Spleen (tissue), 11 donors: Measurements from ENCODE around the gene FAM53B. TPM values are rescaled to one million over a fixed set of nuclear protein-coding genes. Genes with fewer than 3 reads are reported as not detected.

ENCODE experiments used
- DNase-seq: peaks from one replicate; pipeline ENCODE4 v3.0.0-alpha.2; 2020
- H3K27ac ChIP-seq, 8 donors: fragments of 200-600 bp; sonication (generic) in 7 of 8; 1 replicate in 4 of 8; 2 replicates in 4 of 8; pipeline versions ENCODE4 v1.5.0 to v1.8.0; 2016 to 2021; ENCODE audit warnings: inconsistent platforms in 4 of 8, mild to moderate bottlenecking in 4 of 8, moderate library complexity in 1 of 8
- H3K27me3 ChIP-seq, 7 donors: fragments of 200-600 bp; sonication (generic) in 6 of 7; replicated peaks in 1 of 7; 1 replicate in 4 of 7; 2 replicates in 3 of 7; pipeline versions ENCODE4 v1.5.0 to v1.8.0; 2016 to 2021; ENCODE audit warnings: inconsistent platforms in 3 of 7, mild to moderate bottlenecking in 1 of 7
- H3K36me3 ChIP-seq, 6 donors: fragments of 200-600 bp; sonication (generic) in 5 of 6; 1 replicate in 4 of 6; 2 replicates in 2 of 6; pipeline versions ENCODE4 v1.5.0 to v1.8.0; 2016 to 2021; ENCODE audit warnings: inconsistent platforms in 2 of 6
- H3K4me1 ChIP-seq, 6 donors: fragments of 200-600 bp; sonication (generic) in 5 of 6; 1 replicate in 3 of 6; 2 replicates in 3 of 6; pipeline versions ENCODE4 v1.5.0 to v1.8.0; 2016 to 2021; ENCODE audit warnings: inconsistent platforms in 3 of 6
- H3K4me3 ChIP-seq, 8 donors: fragments of 200-600 bp; sonication (generic) in 7 of 8; 1 replicate in 4 of 8; 2 replicates in 4 of 8; pipeline versions ENCODE4 v1.5.0 to v1.8.0; 2016 to 2021; ENCODE audit warnings: inconsistent platforms in 4 of 8, mild to moderate bottlenecking in 4 of 8, moderate library complexity in 2 of 8
- H3K9me3 ChIP-seq, 8 donors: fragments of 200-600 bp; sonication (generic) in 7 of 8; 1 replicate in 4 of 8; 2 replicates in 4 of 8; pipeline versions ENCODE4 v1.5.0 to v1.8.0; 2016 to 2021; ENCODE audit warnings: inconsistent platforms in 4 of 8
- POLR2A ChIP-seq, 3 donors: fragments of 450-650 bp; IDR thresholded peaks; one replicate each; pipeline ENCODE4 v1.5.1; 2017; ENCODE audit warnings: antibody characterized with exemption in 3 of 3, mild to moderate bottlenecking in 1 of 3
- POLR2AphosphoS5 ChIP-seq, 3 donors: sonication (generic); formaldehyde crosslinking; IDR thresholded peaks; one replicate each; pipeline ENCODE4 v1.5.1; 2017; ENCODE audit warnings: antibody characterized with exemption in 3 of 3
- WGBS, 5 donors: extraction: QIAGEN DNeasy Blood & Tissue Kit in 3 of 5; methylation state at CpG; one replicate each; pipeline versions ENCODE4 v1.1.5 to v1.1.7; 2013 to 2018; 5-methylcytosine and 5-hydroxymethylcytosine counted together
- intact Hi-C: fragments of 100-400 bp; cut with DNase I; formaldehyde crosslinking; loops from one replicate; pipeline ENCODE4 v1.15.0; 2023; ENCODE audit warnings: low total_unique reads
- polyA plus RNA-seq, 3 donors: library from polyadenylated mRNA; stranded (reverse); fragments of 200-250 nt; gene quantifications; one replicate each; pipeline ENCODE4 v1.2.1, GENCODE V29; 2013
- total RNA-seq, 7 donors: library from RNA; depleted of rRNA in 3 of 7; stranded (reverse); fragments of >200 nt in 3 of 7; fragmentation: NEBNext Ultra II Directional in 4 of 7; extraction: Animal tissue kit (Norgen Biotek cat#: 25700) in 4 of 7; gene quantifications; one replicate each; pipeline versions ENCODE4 v1.1.0 to v1.2.1, GENCODE V29; 2016 to 2021
- TF ChIP-seq, protein P1 (sequence below), 11 experiments: fragments of 200-600 bp in 7 of 11; fragments of 450-650 bp in 4 of 11; sonication (generic) in 4 of 11; IDR thresholded peaks in 8 of 11; conservative IDR thresholded peaks in 3 of 11; 1 replicate in 7 of 11; 2 replicates in 4 of 11; pipeline versions ENCODE4 v1.4.0 to v1.8.0; 2016 to 2021; ENCODE audit warnings: antibody characterized with exemption in 11 of 11, inconsistent platforms in 4 of 11, mild to moderate bottlenecking in 1 of 11
- donor health status: healthy with polysubstance abuse.
- donor health status: DM: no; HTN: no; CAD: no; lungs with moderate emphysema.
- donor health status: DM: no; HTN: no; CAD: no.
- donor health status: Bipolar disorder and iron deficiency.
- donor health status: healthy.
- donor health status: DM: no; HTN: no; CAD: no.
- donor health status: DM: yes; HTN: yes; CAD: no.

The FAM53B gene
- total and polyA plus RNA-seq, 10 donors, result 13.3 to 94.0 (median 56.2) TPM

GRCh38 chr10:124705381-124705740 is 38.8 kb downstream of the FAM53B start:
- TF ChIP-seq, protein P1, sequence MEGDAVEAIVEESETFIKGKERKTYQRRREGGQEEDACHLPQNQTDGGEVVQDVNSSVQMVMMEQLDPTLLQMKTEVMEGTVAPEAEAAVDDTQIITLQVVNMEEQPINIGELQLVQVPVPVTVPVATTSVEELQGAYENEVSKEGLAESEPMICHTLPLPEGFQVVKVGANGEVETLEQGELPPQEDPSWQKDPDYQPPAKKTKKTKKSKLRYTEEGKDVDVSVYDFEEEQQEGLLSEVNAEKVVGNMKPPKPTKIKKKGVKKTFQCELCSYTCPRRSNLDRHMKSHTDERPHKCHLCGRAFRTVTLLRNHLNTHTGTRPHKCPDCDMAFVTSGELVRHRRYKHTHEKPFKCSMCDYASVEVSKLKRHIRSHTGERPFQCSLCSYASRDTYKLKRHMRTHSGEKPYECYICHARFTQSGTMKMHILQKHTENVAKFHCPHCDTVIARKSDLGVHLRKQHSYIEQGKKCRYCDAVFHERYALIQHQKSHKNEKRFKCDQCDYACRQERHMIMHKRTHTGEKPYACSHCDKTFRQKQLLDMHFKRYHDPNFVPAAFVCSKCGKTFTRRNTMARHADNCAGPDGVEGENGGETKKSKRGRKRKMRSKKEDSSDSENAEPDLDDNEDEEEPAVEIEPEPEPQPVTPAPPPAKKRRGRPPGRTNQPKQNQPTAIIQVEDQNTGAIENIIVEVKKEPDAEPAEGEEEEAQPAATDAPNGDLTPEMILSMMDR (IDR thresholded peaks at IDR 0.05 in 8 of 11, conservative IDR thresholded peaks at IDR 0.05 in 3 of 11), result no peak
- TF ChIP-seq POLR2A (IDR thresholded peaks at IDR 0.05) (no peak), POLR2AphosphoS5 (IDR thresholded peaks at IDR 0.05) (no peak)
- Histone ChIP-seq H3K27ac (peak overlapping the region; percentile 71 to 95 (median 86)), H3K4me1 (peaks cover 97 to 100% (median 100%) of the 10 kb centered on the region in 6 donors), H3K4me3 (no peak overlapping the region), H3K27me3 (no peaks in the 10 kb centered on the region), H3K9me3 (no peaks in the 10 kb centered on the region), H3K36me3 (peaks cover 0 to 48% (median 15%) of the 10 kb centered on the region in 6 donors)
- WGBS, 5 donors, result 76 to 89% (median 80%) methylated on average over 8 to 9 of the region's 9 CpGs
- intact Hi-C loops, result no loop called here
- DNase-seq, result peak; percentile 56

GRCh38 chr10:124704428-124705380 is 39.5 kb downstream of the FAM53B start:
- WGBS, 5 donors, result 79 to 93% (median 80%) methylated on average over 8 to 11 of the region's 11 CpGs
- H3K4me3 ChIP-seq, result no peak overlapping the region
- TF ChIP-seq POLR2A (IDR thresholded peaks at IDR 0.05), result no peak
- TF ChIP-seq POLR2AphosphoS5 (IDR thresholded peaks at IDR 0.05), result peak in 2 of 3 donors; percentile 34 to 40
- TF ChIP-seq, protein P1 (IDR thresholded peaks at IDR 0.05 in 8 of 11, conservative IDR thresholded peaks at IDR 0.05 in 3 of 11), result no peak
- H3K27ac ChIP-seq, result peak overlapping the region; percentile 71 to 95 (median 86)
- intact Hi-C loops, result no loop called here
- no peaks in the 10 kb centered on the region for H3K9me3 ChIP-seq
- peaks cover 97 to 100% (median 100%) of the 10 kb centered on the region in 6 donors for H3K4me1 ChIP-seq
- peaks cover 0 to 55% (median 15%) of the 10 kb centered on the region in 6 donors for H3K36me3 ChIP-seq
- DNase-seq, result peak; percentile 68
- H3K27me3 ChIP-seq, result no peaks in the 10 kb centered on the region

DNA sequence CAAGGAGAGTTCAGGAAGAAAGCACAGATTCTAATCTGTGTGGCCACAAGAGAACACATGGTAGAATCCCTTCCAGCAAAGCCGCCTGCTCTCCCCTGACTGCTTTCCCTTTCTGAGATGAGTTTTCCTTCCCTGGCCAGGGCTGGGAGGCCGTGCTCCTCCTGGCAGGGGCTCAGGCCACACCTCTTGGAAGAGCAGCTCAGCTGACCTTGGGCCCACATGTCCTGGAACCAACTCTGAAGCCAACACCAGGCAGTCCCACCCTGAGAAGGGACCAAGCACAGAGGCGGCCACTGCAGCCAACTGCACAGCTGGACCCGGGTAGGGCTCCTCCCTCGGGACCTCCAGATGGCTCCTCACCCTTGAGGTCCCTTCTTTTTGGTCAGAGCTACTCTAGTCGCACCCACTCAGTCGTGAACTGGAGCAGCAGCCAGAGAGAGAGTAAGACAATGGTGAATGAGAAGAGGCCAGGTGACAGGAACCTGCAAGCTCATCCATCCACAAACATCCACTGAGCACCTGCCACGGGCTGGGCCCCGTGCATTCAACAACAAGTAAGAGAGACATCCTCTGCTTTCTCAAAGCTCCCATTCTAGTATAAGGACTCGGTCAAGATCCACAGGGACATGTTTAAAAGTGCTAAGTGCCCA is 40.3 kb downstream of the FAM53B start:
- H3K36me3 ChIP-seq, result peaks cover 0 to 60% (median 15%) of the 10 kb centered on the region in 6 donors
- intact Hi-C loops, result no loop called here
- H3K27me3 ChIP-seq, result no peaks in the 10 kb centered on the region
- peak; percentile 25 to 80 (median 69) for TF ChIP-seq POLR2AphosphoS5 (IDR thresholded peaks at IDR 0.05)
- TF ChIP-seq, protein P1 (IDR thresholded peaks at IDR 0.05 in 8 of 11, conservative IDR thresholded peaks at IDR 0.05 in 3 of 11), result no peak
- H3K27ac ChIP-seq, result peak overlapping the region; percentile 71 to 95 (median 86)
- DNase-seq, result peak; percentile 80
- 54 to 72% (median 67%) methylated on average over 10 of the region's 10 CpGs for WGBS, 5 donors
- H3K4me1 ChIP-seq, result peaks cover 97 to 100% (median 100%) of the 10 kb centered on the region in 6 donors
- H3K4me3 ChIP-seq, result no peak overlapping the region
- H3K9me3 ChIP-seq, result no peaks in the 10 kb centered on the region
